ENCODE measurements around the gene ADORA1. TPM values are rescaled to one million over a fixed set of nuclear protein-coding genes. Genes with fewer than 3 reads are reported as not detected.
A peak's percentile ranks its signal among the peaks of the same experiment; 100 is the strongest.

Gene ADORA1
- total and polyA plus RNA-seq, 10 of the 15 experiments (the other 5 are each of a cell fraction or from before 2014, with no cell fraction given) = not detected

DNA sequence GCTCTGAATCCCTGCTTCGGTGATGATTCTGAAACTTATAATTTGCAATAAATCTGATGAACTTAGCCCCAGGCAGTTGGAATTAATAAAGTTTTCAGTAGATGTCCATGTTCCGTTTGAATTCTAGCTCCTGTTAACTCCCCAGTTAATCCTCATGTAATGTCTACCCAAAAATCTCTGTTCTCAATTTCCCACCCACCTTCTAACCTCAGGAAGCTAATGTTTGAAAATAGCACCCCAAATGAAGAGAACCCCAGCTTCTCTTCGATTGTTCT lies 45.4 kb upstream of the ADORA1 start (continued):
- TF ChIP-seq ZNF274 (IDR thresholded peaks at IDR 0.05; ENCODE audit: insufficient read depth, insufficient read length) = no peak
- TF ChIP-seq GATAD2B (conservative IDR thresholded peaks at IDR 0.05; ENCODE audit: low read depth) = no peak
- no peak for TF ChIP-seq RAD51 (IDR thresholded peaks at IDR 0.05)
- TF ChIP-seq NFIC (IDR thresholded peaks at IDR 0.05; ENCODE audit: low read depth, low read length) = no peak
- TF ChIP-seq E2F8 (IDR thresholded peaks at IDR 0.05; ENCODE audit: low read depth, partially characterized antibody) = no peak

GRCh38 chr1:203082571-203083462 lies 44.7 kb upstream of the ADORA1 start:
- peak; percentile 42; the same call in 2 of the 3 replicates for ATAC-seq
- RAD21 ChIA-PET (ENCODE audit: unreplicated experiment) = interaction anchor here (0.5 to 3.2 kb wide), 4 partner anchors 42 to 206 kb away, joined by 3 to 16 read pairs (median 4); no protein-coding TSS in a partner anchor
- no peak overlapping the region for H3K27ac ChIP-seq (ENCODE audit: control insufficient read depth, insufficient read depth)

More at GRCh38 chr1:203082571-203083462, 44.7 kb upstream of the ADORA1 start:
- SMC1A ChIA-PET (ENCODE audit: uncharacterized antibody, unreplicated experiment) = interaction anchor here (0.6 to 1.5 kb wide), 4 partner anchors 10 to 186 kb away, joined by 3 to 5 read pairs (median 4); no protein-coding TSS in a partner anchor
- Histone ChIP-seq H3K79me2 (ENCODE audit: control insufficient read depth, insufficient read depth, low read length) (no peaks in the 10 kb centered on the region), H3K4me3 (no peak overlapping the region), H3K36me3 (ENCODE audit: control insufficient read depth in 2 of 2, insufficient read depth in 2 of 2, low read length in 1 of 2) (no peaks in the 10 kb centered on the region), H3K4me1 (ENCODE audit: control insufficient read depth, insufficient read depth, low read length) (no peaks in the 10 kb centered on the region), H4K20me1 (ENCODE audit: control insufficient read depth, insufficient read depth) (no peaks in the 10 kb centered on the region; the same call in 1 of the 2 replicates), H3K4me2 (ENCODE audit: control insufficient read depth, insufficient read depth) (no peak overlapping the region), H3K9me3 (replicated peaks; ENCODE audit: control insufficient read depth, insufficient read depth, low read length) (no peaks in the 10 kb centered on the region), H3K9ac (ENCODE audit: control insufficient read depth, insufficient read depth, low read length) (no peak overlapping the region), H3K27me3 (replicated peaks in 1 of 2; ENCODE audit: control insufficient read depth in 2 of 2, insufficient read depth in 2 of 2, low read length in 1 of 2) (peaks cover 0 to 6% of the 10 kb centered on the region in 2 experiments; a peak in 2 of 4 replicates), H2AFZ (ENCODE audit: control insufficient read depth, low read depth, low read length) (no peak overlapping the region)
- BruUV-seq (replicated peaks) = no TSS peak
- POLR2A ChIA-PET = no interaction called here
- no peak for TF ChIP-seq SPI1 (IDR thresholded peaks at IDR 0.05; ENCODE audit: borderline replicate concordance, insufficient read depth, low read depth, low read length)
- peak; percentile 56 for TF ChIP-seq PKNOX1 (IDR thresholded peaks at IDR 0.05)
- WGBS (ENCODE audit: insufficient coverage, insufficient replicate concordance, low lambda C conversion rate, missing lambda C conversion rate) = 21% methylated on average over 11 of the region's 11 CpGs
- in situ Hi-C loops (cut with MboI) = no loop called here
- FAIRE-seq (no peak), DNase-seq (ENCODE audit: low read depth, low spot score) (no peak)
- CTCF ChIA-PET = interaction anchor here (0.8 to 3.9 kb wide), 15 partner anchors 10 to 187 kb away, joined by 3 to 35 read pairs (median 4); no protein-coding TSS in a partner anchor
- intact Hi-C loops (cut with micrococcal nuclease; ENCODE audit: unreplicated experiment) = no loop called here

Data from GM12878 (cell line).